ENCODE results near the gene GBX1.

DNA sequence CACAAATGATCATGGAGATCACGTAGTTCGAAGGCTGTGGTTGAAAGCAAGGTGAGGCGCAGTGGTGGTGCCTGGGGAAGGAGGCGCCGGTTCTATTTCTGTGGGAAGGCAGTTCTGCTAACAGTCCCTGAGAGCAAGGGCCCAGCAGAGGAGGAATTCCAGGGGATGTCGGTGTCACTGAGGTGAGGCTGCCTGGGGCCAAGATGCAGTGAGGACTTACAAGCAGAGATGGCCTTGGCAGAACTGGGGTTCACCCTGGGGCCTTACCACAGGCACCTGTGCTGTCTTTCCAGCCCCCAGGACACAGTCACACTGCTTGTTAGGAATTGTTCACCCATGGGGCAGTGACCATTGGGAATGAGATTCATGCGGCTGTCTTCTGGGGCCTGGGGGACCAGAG lies 26.7 kb downstream of the GBX1 start:
- TF ChIP-seq, protein P1, sequence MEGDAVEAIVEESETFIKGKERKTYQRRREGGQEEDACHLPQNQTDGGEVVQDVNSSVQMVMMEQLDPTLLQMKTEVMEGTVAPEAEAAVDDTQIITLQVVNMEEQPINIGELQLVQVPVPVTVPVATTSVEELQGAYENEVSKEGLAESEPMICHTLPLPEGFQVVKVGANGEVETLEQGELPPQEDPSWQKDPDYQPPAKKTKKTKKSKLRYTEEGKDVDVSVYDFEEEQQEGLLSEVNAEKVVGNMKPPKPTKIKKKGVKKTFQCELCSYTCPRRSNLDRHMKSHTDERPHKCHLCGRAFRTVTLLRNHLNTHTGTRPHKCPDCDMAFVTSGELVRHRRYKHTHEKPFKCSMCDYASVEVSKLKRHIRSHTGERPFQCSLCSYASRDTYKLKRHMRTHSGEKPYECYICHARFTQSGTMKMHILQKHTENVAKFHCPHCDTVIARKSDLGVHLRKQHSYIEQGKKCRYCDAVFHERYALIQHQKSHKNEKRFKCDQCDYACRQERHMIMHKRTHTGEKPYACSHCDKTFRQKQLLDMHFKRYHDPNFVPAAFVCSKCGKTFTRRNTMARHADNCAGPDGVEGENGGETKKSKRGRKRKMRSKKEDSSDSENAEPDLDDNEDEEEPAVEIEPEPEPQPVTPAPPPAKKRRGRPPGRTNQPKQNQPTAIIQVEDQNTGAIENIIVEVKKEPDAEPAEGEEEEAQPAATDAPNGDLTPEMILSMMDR (IDR thresholded peaks at IDR 0.05): no peak
- no peak for TF ChIP-seq ZFX (IDR thresholded peaks at IDR 0.05; ENCODE audit: borderline replicate concordance)
